Esophagus muscularis mucosa (tissue), 4 donors: ENCODE measurements around the gene HOXA4.

Experiments
- CTCF ChIP-seq, 3 experiments: fragments of 200-600 bp in 2 of 3; fragments of 450-650 bp in 1 of 3; sonication (generic) in 2 of 3; IDR thresholded peaks; one replicate each; pipeline ENCODE4 v1.5.1; 2017 to 2019; ENCODE audit warnings: antibody characterized with exemption in 3 of 3, mild to moderate bottlenecking in 2 of 3, moderate library complexity in 1 of 3
- EP300 ChIP-seq: sonication (generic); formaldehyde crosslinking; IDR thresholded peaks from one replicate; pipeline ENCODE4 v1.6.1; 2017; ENCODE audit warnings: antibody characterized with exemption
- POLR2A ChIP-seq: fragments of 450-650 bp; IDR thresholded peaks from one replicate; pipeline ENCODE4 v1.6.1; 2017; ENCODE audit warnings: antibody characterized with exemption, moderate library complexity, mild to moderate bottlenecking, low read depth
- POLR2AphosphoS5 ChIP-seq, 2 donors: sonication (generic); formaldehyde crosslinking; IDR thresholded peaks; one replicate each; pipeline ENCODE4 v1.6.1; 2017; ENCODE audit warnings: antibody characterized with exemption in 2 of 2

DNA sequence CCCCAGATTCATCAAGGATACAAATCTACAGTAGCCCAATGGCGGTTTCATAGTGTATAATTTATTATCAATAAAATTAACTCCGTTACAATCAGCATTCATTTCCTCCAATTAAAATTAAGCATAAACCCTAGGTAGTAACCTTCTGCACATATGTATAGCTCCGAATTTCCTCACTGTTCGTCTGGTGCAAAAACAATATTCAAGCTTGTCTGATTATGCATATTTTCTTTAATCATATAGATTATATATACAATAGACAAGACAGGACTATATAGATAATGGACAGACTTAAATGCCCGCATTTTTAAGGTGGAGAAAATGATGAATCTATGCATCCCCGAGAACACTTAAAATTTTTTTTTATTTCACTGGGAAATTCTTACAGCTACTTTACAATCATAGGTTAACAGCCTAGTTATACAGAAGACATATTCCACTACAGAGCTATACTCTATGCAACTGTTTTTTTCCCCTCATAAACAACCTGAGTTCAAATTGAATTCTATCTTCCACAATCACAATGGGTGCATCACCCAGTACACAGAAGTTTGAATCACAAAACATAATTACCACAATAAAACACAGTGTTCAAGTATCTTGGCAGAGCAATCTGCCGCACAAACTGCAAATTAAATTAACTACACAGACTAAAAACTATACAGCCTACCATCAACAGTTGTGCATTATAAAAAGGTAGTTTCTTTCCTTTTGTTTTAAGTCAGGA is 32.2 kb upstream of the HOXA4 start:
- TF ChIP-seq POLR2AphosphoS5 (IDR thresholded peaks at IDR 0.05) = no peak
- TF ChIP-seq CTCF (IDR thresholded peaks at IDR 0.05) = no peak
- TF ChIP-seq EP300 = no peak
- no peak for TF ChIP-seq POLR2A
